Measurements from ENCODE around the gene ABHD17A. TPM values are rescaled to one million over a fixed set of nuclear protein-coding genes. Genes with fewer than 3 reads are reported as not detected.

The ABHD17A gene
- total and polyA plus RNA-seq, 9 of the 15 experiments (the other 6 are each of a cell fraction or from before 2014, with no cell fraction given): 0.04 to 135 (median 21.8) TPM; not detected in 1

GRCh38 chr19:1843646-1844394, 41.5 kb downstream of the ABHD17A start (continued):
- TF ChIP-seq, protein P1, sequence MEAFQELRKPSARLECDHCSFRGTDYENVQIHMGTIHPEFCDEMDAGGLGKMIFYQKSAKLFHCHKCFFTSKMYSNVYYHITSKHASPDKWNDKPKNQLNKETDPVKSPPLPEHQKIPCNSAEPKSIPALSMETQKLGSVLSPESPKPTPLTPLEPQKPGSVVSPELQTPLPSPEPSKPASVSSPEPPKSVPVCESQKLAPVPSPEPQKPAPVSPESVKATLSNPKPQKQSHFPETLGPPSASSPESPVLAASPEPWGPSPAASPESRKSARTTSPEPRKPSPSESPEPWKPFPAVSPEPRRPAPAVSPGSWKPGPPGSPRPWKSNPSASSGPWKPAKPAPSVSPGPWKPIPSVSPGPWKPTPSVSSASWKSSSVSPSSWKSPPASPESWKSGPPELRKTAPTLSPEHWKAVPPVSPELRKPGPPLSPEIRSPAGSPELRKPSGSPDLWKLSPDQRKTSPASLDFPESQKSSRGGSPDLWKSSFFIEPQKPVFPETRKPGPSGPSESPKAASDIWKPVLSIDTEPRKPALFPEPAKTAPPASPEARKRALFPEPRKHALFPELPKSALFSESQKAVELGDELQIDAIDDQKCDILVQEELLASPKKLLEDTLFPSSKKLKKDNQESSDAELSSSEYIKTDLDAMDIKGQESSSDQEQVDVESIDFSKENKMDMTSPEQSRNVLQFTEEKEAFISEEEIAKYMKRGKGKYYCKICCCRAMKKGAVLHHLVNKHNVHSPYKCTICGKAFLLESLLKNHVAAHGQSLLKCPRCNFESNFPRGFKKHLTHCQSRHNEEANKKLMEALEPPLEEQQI (IDR thresholded peaks at IDR 0.05): no peak
- no peak for TF ChIP-seq ZNF318 (IDR thresholded peaks at IDR 0.05; ENCODE audit: borderline replicate concordance in 1 of 2, low read depth in 1 of 2)
- no peak for TF ChIP-seq ZNF347 (CRISPR knock-in tag; IDR thresholded peaks at IDR 0.05; ENCODE audit: low read depth)
- no peak for TF ChIP-seq STAT5A (IDR thresholded peaks at IDR 0.05; ENCODE audit: borderline replicate concordance, low read length)

All from K562 (cell line).